Retina (tissue), 1 donor: ENCODE data around the gene IL17RC.

Experiments used
- DNase-seq: peaks from one replicate; pipeline ENCODE4 v3.0.0-alpha.2; 2016

Gene IL17RC

GRCh38 chr3:9947025-9947995, 30.4 kb downstream of the IL17RC start:
- DNase-seq: peak; percentile 87

DNA sequence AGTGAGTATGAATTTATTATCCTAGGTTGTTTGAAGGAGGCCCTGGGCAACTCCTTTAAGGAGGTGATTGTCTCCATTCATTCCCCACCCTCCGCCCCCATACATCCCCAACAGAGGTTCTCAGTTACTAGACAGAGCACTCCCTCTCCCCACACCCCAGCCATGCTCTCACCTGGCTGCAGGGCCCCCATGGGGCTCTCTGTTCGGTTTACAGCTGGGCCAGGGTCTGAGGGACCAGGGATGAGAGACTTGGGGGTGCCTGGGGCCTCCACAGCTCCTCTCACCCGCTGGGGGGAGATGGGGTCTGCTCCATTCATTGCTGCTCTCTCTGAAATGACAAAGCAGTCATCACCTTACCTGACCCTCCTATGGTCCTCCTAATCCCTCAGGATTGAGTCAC, 31.7 kb downstream of the IL17RC start:
- no peak for DNase-seq

GRCh38 chr3:9949115-9949514, 32.2 kb downstream of the IL17RC start:
- DNase-seq: no peak

GRCh38 chr3:9949626-9950025, 32.7 kb downstream of the IL17RC start:
- no peak for DNase-seq

- DNase-seq: no peak
These were observed 34.2 kb downstream of the IL17RC start for GRCh38 chr3:9951126-9951525.

DNA sequence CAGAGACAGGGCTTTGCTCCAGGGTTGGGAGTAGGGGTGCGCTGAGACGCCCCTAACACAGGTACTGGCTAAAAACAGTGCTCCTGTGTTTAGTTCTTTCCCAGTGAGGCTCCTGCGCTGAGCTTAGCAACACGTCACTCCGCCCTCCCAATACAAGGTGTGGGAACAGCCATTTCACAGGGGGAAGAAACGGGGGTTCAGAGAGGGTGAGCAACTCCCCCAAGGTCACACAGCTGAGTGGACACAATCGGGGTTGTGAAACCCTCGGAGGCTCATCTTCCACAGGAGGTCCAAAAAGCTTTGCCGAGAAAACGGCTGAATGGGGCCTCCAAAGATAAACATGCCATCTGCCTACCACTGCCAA, 34.7 kb downstream of the IL17RC start:
- no peak for DNase-seq

DNA sequence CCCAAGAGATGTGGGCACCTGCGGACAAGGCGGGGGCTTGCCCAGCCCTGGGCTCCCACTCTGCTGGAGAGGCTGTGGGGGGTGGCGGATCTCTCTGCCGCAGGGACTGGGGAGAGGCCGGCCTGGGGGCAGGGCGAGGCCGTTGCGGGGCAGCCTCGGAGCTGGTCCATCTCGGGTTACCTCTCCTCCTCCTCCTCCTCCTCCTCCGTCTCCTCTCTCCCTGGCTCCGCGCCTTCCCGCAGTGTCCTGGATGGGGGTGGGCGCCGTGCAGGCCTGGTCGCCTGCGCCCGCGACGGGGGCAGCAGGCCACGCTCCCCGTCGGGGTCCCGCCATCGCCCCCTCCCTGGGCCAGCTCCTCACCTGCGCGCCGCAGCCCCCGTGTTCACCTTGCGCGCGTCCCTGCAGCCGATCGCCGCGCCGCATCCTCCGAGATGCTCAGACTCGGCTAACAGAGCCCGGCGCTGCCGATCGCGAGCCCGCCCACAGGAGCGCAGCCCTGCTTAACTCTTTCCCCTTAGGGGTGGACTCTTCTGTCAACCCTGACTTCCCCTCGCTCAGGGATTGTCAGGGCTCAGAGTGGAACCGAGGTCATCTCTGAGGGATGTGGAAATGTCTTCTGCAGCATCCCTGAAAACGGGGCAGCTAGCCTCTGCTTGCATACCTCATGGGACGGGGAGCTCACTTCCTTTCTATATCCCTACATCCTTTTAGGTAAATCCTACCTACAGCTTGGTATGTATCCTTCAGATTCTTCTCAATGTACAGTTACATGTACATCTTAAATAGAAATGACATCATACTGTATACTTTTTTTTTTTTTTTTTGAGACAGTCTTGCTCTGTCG, 35.3 kb downstream of the IL17RC start, which contains the start of gene PRRT3:
PRRT3 (minus strand) TSS at position 447 of the 844 bp plus-strand sequence. CDS start 2,293 bp downstream, outside the sequence.
- peak; percentile 73 for DNase-seq

DNA sequence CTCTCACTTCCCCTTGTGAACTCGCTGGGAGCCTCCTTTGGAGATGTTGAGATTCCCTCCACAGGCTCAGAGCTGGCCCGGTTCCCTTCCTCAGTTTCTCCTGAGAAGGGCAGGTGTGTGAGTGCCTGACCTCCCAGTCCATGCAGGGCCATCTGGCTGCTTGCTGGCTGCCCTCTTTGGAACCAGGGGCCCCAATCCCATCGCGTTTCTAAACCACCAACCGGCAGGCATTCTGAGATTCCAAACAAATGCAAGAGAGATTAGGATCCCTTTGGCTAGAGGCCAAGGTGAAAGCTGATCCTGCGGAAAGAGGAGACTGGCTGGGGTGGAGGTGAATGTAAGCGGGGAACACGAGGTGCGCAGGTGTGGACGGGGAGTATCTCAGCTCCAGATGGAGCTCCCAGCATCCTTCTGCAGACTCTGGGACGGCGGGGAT, 38.2 kb downstream of the IL17RC start:
- DNase-seq: no peak

GRCh38 chr3:9955611-9956352, 38.9 kb downstream of the IL17RC start:
- DNase-seq: no peak

- DNase-seq: no peak
These were observed 40.3 kb downstream of the IL17RC start for GRCh38 chr3:9957214-9957613.

DNA sequence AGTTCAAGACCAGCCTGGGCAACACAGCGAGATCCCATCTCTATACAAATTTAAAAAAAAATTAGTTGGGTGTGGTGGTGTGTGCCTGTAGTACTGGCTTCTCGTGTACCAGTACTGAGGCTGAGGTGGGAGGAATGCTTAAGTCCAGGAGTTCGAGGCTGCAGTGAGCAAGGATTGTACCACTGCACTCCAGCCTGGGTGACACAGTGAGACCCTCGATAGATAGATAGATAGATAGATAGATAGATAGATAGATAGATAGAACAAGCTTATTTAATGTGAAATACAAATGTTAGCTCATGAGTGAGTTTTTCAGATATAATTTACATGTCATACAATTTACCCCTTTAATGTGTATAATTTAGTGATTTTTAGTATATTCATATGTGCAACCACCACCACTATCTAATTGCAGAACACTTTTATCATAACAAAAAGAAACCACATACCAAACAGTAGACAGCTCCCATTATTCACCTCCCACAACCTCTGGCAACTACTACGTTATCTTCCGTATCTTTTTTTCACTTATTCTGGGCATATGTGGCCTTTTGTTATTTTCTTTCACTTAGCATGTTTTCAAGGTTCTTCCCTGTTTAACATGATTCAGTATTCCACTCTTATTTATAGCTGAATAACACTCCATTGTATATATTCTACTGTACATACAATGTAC, 48.4 kb downstream of the IL17RC start:
- DNase-seq: no peak

GRCh38 chr3:9966841-9967240, 49.9 kb downstream of the IL17RC start:
- no peak for DNase-seq

DNA sequence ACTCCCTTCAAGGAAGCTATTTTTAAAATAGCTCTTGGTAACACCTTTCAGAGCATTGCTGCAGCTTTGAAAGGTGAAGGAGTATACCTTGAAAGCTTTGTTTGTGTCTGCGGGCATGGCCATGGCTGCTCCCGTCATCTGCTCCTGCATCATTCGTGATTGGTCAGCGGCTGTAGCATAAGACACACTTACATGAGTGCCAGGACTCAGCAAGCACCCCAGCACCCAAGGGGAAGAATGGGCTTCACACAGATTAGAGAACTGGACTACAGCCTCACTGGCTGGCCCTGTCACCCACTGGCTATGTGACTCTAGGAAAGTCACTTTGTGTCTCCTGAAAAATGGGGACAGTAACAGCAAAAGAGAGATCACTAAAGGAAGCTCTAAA, 52.7 kb downstream of the IL17RC start:
- DNase-seq: no peak

- DNase-seq: no peak
These were observed 53.2 kb downstream of the IL17RC start for GRCh38 chr3:9970020-9970652.

DNA sequence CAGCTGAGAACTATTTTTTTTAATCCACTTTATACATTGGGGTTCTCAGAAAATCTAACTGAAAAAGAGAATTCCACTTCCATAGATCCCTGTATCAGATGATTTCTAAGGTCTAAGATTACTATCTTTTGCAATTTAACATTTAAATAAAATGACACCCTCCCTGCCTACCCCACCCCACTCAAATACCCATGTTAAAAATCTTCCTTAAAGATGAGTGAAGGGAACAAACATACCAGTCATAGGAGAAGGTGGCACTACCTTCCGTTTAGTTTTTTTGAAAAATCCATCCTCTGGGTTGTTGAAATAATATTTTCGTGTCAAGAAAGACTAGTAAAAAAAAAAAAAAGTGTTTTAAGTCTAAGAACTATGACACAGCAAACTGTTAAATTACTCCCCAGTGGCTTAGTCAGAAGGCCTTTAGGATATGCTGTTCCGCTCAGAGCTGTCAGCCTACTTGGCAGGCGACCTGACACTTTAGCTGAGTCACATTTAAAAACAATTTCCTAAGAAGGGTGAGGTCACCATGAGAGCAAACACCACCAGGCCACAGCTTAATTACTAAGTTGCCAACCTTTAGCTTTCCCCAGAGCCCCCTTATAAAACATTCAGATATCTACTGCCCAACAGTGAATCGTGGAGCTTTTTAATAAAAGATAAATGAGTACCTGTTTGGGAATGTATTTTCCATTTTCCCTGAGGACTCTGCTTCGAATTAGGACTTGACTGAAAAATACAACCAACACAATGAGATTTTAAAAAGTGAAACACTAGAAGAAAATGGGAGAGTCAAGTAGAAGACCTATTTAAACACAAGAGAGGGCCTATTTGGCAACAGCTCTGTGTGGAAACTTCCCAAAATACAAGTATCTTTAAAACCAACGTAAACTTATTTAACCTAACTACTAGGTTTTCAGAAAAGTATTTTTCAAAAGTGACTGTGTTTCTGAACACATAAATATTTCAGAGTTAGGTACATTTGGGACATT, 60.1 kb downstream of the IL17RC start:
- DNase-seq: no peak

DNA sequence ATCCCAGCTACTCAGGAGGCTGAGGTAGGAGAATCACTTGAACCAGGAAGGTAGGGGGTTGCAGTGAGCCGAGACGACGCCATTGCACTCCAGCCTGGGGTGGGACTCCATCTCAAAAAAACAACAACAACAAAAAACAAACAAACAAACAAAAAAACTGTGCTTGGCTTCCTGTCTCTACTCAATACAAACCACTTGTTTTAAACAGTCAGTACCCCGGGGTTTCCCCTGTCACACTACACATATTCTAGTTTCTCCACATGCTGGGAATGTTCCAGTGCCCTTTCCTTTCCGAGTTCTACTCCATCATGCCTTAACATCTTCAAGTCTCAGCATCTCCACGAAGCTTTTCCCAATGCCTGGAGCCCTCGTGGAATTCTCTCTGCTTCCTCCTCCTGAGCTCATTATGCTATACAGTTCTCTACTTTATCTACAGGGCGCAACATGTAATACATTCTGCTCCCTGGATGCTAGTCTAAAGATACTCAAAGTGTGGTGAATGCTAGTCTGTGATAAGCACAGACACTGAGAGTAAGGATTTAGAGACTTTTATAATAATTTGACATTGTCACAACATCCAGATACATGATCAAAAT, 61.9 kb downstream of the IL17RC start:
- DNase-seq: no peak

GRCh38 chr3:9980251-9980650, 63.4 kb downstream of the IL17RC start:
- no peak for DNase-seq
